Panc1 (cell line): ENCODE results near the gene KIF24. TPM values are rescaled to one million over a fixed set of nuclear protein-coding genes. Genes with fewer than 3 reads are reported as not detected.

Source experiments
- ATAC-seq: fragments of 200-7000 bp; cut with Tn5 transposase; 2 replicates; pipeline ENCODE4 v1.9.1; 2020; ENCODE audit warnings: mild to moderate bottlenecking, moderate library complexity
- BruUV-seq: library from RNA; stranded (reverse); fragments of 400-500 nt; replicated peaks from 2 replicates; lab custom pipeline; 2021; lab: Mats Ljungman, UMichigan
- CTCF ChIA-PET: fragments of 300-600 bp; sonication (Branson Sonifier 250); formaldehyde crosslinking; loops from one replicate; lab custom pipeline; 2022; ENCODE audit warnings: antibody characterized with exemption; lab: Charles Lee
- POLR2A ChIA-PET: fragments of 300-600 bp; sonication (Branson Sonifier 250); formaldehyde crosslinking; loops from one replicate; lab custom pipeline; 2022; ENCODE audit warnings: antibody characterized with exemption; lab: Charles Lee
- DNase-seq: peaks from one replicate; pipeline ENCODE4 v3.0.0-alpha.2; 2010; ENCODE audit warnings: low read depth, low spot score
- H3K27ac ChIP-seq: 2 replicates; pipeline ENCODE4 v1.5.1; 2011; ENCODE audit warnings: mild to moderate bottlenecking, low read length, inconsistent platforms
- H3K27me3 ChIP-seq: fragments of 200-500 bp; sonication (Bioruptor generic); 2 replicates; pipeline ENCODE4 v1.6.0; 2014; ENCODE audit warnings: low read length, inconsistent platforms; ENCODE audit not compliant: control insufficient read depth, insufficient read depth
- H3K36me3 ChIP-seq: fragments of 200-500 bp; sonication (Bioruptor generic); 2 replicates; pipeline ENCODE4 v1.5.1; 2014; ENCODE audit warnings: inconsistent platforms, mild to moderate bottlenecking, low read length, moderate library complexity; ENCODE audit not compliant: control insufficient read depth, insufficient read depth
- H3K4me1 ChIP-seq: 2 replicates; pipeline ENCODE4 v1.5.1; 2011; ENCODE audit warnings: inconsistent platforms, mild to moderate bottlenecking, low read length, moderate library complexity; ENCODE audit not compliant: control insufficient read depth, insufficient read depth
- H3K4me3 ChIP-seq, 2 experiments: 2 replicates each; pipeline ENCODE4 v1.5.1; 2011 to 2012; ENCODE audit warnings: low read depth in 2 of 2, low read length in 2 of 2, mild to moderate bottlenecking in 2 of 2, inconsistent platforms in 1 of 2, moderate library complexity in 1 of 2
- H3K9me3 ChIP-seq: fragments of 200-500 bp; sonication (Bioruptor generic); 2 replicates; pipeline ENCODE4 v1.5.1; 2014; ENCODE audit warnings: low read depth, mild to moderate bottlenecking, inconsistent platforms, low read length, moderate library complexity; ENCODE audit not compliant: control insufficient read depth, insufficient read depth
- POLR2AphosphoS5 ChIP-seq: IDR thresholded peaks from 2 replicates; pipeline ENCODE4 v1.6.1; 2012; ENCODE audit warnings: mild to moderate bottlenecking, low read depth, low read length, moderate library complexity
- SIN3A ChIP-seq: IDR thresholded peaks from 2 replicates; pipeline ENCODE4 v1.6.1; 2012; ENCODE audit warnings: low read depth, mild to moderate bottlenecking, low read length, moderate library complexity, borderline replicate concordance; ENCODE audit not compliant: insufficient read depth
- TCF7L2 ChIP-seq: IDR thresholded peaks from 2 replicates; pipeline ENCODE4 v1.6.1; 2011; ENCODE audit warnings: mild to moderate bottlenecking, low read depth, low read length, inconsistent platforms
- in situ Hi-C: cut with HindIII; loops from 2 replicates; pipeline ENCODE4 v1.10.0; 2016; ENCODE audit warnings: low sequenced_read_pairs, low pct_unique_long_range_greater_than_20kb
- intact Hi-C: fragments of 100-400 bp; cut with micrococcal nuclease; formaldehyde crosslinking; loops from one replicate; pipeline ENCODE4 v1.10.0; 2022; ENCODE audit not compliant: unreplicated experiment
- total RNA-seq: library from RNA; stranded (reverse); gene quantifications from one replicate; pipeline ENCODE4 v1.2.1, GENCODE V29; 2021; ENCODE audit not compliant: unreplicated experiment
- TF ChIP-seq, protein P1 (sequence below), 2 experiments: IDR thresholded peaks; 2 replicates each; pipeline ENCODE4 v1.6.1; 2011 to 2012; ENCODE audit warnings: low read depth in 2 of 2, control low read depth in 1 of 2, low read length in 1 of 2, mild to moderate bottlenecking in 1 of 2, moderate library complexity in 1 of 2; ENCODE audit not compliant: insufficient read depth in 1 of 2
- TF ChIP-seq, protein P2 (sequence below): fragments of 450-650 bp; IDR thresholded peaks from 2 replicates; pipeline ENCODE4 v1.5.1; 2017; ENCODE audit warnings: mild to moderate bottlenecking

Gene KIF24
- total RNA-seq, 1 experiment from 2014 or later, result 7.2 TPM

DNA sequence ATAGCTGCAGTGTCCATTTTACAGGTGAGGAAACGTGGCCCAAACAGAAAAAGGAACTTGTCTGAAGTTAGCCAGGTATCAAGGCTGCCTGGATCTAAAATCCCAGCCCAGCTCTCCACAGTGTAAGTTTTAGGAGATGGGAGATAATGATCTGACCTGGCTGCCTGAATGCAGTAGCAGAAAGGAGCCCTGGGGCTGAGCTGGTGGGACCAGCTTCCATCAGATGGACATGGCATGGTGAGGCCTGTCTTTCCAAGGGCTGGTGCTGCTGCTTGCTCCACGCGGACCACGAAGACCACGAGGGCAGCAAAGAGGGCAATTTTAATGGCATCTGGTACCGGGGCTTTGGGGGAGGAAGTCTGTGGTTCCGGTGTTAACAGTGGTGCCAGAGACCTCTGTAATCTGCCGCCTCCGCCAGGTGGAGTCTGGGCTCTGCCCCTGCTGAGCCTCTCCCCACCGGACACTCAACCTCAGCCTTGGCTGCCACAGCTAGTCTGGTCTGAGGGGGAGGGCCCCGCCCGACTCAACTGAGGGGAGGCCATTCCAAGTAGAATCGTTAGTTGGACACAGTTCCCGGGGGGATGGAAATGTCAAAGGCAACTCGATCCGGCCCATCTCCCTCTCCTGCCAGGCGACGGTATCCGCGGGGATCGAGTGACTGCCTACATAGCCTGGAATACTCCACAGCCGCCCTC lies 47.0 kb upstream of the KIF24 start:
- ChIA-PET CTCF (interaction anchor here (0.7 to 2.0 kb wide), 3 partner anchors 28 to 227 kb away, joined by 3 to 10 read pairs (median 4); no protein-coding TSS in a partner anchor), POLR2A (interaction anchor here (0.6 kb wide), 2 partner anchors 24 to 78 kb away, joined by 6 to 10 read pairs; no protein-coding TSS in a partner anchor)
- Histone ChIP-seq H3K36me3 (no peaks in the 10 kb centered on the region), H3K4me1 (peaks cover 21% of the 10 kb centered on the region), H3K27me3 (no peaks in the 10 kb centered on the region), H3K27ac (peak overlapping the region; percentile 58), H3K9me3 (no peaks in the 10 kb centered on the region), H3K4me3 (peak overlapping the region; percentile 82 to 88)
- intact Hi-C loops, result loop anchor here (5.0 kb wide), 1 partner anchor 119 kb away; no protein-coding TSS in a partner anchor
- in situ Hi-C loops, result no loop called here
- BruUV-seq, result no TSS peak
- ATAC-seq, result peak; percentile 43
- no peak for TF ChIP-seq POLR2AphosphoS5
- TF ChIP-seq TCF7L2, result peak; percentile 42; the same call in 1 of the 2 replicates
- TF ChIP-seq, protein P1, sequence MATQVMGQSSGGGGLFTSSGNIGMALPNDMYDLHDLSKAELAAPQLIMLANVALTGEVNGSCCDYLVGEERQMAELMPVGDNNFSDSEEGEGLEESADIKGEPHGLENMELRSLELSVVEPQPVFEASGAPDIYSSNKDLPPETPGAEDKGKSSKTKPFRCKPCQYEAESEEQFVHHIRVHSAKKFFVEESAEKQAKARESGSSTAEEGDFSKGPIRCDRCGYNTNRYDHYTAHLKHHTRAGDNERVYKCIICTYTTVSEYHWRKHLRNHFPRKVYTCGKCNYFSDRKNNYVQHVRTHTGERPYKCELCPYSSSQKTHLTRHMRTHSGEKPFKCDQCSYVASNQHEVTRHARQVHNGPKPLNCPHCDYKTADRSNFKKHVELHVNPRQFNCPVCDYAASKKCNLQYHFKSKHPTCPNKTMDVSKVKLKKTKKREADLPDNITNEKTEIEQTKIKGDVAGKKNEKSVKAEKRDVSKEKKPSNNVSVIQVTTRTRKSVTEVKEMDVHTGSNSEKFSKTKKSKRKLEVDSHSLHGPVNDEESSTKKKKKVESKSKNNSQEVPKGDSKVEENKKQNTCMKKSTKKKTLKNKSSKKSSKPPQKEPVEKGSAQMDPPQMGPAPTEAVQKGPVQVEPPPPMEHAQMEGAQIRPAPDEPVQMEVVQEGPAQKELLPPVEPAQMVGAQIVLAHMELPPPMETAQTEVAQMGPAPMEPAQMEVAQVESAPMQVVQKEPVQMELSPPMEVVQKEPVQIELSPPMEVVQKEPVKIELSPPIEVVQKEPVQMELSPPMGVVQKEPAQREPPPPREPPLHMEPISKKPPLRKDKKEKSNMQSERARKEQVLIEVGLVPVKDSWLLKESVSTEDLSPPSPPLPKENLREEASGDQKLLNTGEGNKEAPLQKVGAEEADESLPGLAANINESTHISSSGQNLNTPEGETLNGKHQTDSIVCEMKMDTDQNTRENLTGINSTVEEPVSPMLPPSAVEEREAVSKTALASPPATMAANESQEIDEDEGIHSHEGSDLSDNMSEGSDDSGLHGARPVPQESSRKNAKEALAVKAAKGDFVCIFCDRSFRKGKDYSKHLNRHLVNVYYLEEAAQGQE (IDR thresholded peaks at IDR 0.05; ENCODE audit: insufficient read depth in 1 of 2, low read depth in 2 of 2, low read length in 1 of 2), result no peak
- TF ChIP-seq, protein P2, sequence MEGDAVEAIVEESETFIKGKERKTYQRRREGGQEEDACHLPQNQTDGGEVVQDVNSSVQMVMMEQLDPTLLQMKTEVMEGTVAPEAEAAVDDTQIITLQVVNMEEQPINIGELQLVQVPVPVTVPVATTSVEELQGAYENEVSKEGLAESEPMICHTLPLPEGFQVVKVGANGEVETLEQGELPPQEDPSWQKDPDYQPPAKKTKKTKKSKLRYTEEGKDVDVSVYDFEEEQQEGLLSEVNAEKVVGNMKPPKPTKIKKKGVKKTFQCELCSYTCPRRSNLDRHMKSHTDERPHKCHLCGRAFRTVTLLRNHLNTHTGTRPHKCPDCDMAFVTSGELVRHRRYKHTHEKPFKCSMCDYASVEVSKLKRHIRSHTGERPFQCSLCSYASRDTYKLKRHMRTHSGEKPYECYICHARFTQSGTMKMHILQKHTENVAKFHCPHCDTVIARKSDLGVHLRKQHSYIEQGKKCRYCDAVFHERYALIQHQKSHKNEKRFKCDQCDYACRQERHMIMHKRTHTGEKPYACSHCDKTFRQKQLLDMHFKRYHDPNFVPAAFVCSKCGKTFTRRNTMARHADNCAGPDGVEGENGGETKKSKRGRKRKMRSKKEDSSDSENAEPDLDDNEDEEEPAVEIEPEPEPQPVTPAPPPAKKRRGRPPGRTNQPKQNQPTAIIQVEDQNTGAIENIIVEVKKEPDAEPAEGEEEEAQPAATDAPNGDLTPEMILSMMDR, result no peak
- TF ChIP-seq SIN3A, result no peak
- no peak for DNase-seq

DNA sequence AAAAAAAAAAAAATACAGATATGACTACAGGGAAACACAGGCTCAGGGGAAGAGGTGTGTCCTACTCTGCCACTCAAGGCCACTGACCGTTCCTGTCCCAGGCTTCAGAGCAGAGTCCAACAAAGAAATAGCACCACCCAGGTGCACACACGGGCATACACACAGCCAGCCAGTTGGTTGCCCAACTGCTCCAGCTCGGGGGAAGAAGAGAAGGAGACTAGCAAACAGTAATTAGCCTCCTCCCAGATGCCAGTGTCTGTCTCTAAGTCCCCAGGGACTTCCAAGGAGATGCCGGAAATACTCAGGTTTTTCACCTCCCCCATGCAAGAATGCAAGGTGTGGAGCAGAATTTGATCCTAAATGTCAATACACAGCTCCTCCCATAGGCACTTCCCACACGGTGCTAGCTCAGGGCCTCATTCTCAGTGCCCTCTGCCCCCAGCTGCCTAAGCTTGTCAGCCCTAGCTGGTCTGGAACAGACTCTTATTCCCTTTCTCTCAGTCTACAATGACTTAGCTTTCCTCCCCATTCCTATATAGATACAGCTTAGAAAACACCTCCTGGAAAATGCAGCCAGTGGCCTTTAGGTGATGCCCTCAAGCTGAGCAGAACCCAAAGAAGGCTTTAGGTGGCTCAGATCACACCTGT lies 46.0 kb upstream of the KIF24 start:
- in situ Hi-C loops, result no loop called here

More for the DNA sequence above, 46.0 kb upstream of the KIF24 start:
- no peak overlapping the region for H3K27ac ChIP-seq
- no peaks in the 10 kb centered on the region for H3K9me3 ChIP-seq
- CTCF ChIA-PET, result interaction anchor here (0.6 to 1.5 kb wide), 3 partner anchors 29 to 120 kb away, joined by 3 to 10 read pairs (median 3); no protein-coding TSS in a partner anchor
- BruUV-seq, result TSS peak; percentile 72
- TF ChIP-seq, protein P1 (IDR thresholded peaks at IDR 0.05; ENCODE audit: insufficient read depth in 1 of 2, low read depth in 2 of 2, low read length in 1 of 2), result no peak
- TF ChIP-seq TCF7L2, result no peak
- TF ChIP-seq POLR2AphosphoS5, result no peak
- TF ChIP-seq, protein P2, result no peak
- no peak for TF ChIP-seq SIN3A
- H3K27me3 ChIP-seq, result no peaks in the 10 kb centered on the region
- DNase-seq, result no peak
- POLR2A ChIA-PET, result interaction anchor here (0.6 kb wide), 1 partner anchor 23 kb away, joined by 6 read pairs; no protein-coding TSS in a partner anchor
- H3K36me3 ChIP-seq, result no peaks in the 10 kb centered on the region
- H3K4me3 ChIP-seq, result no peak overlapping the region
- peaks cover 16% of the 10 kb centered on the region for H3K4me1 ChIP-seq
- intact Hi-C loops, result loop anchor here (5.0 kb wide), 1 partner anchor 118 kb away; no protein-coding TSS in a partner anchor
- ATAC-seq, result no peak
